Keratinocyte (primary cell): ENCODE measurements around the gene DPH5.

ENCODE experiments used
- EZH2 ChIP-seq: IDR thresholded peaks from one replicate; pipeline ENCODE4 v1.6.1; 2012; ENCODE audit warnings: inconsistent platforms, mild to moderate bottlenecking, low read length, moderate library complexity
- TF ChIP-seq, protein P1 (sequence below), 3 experiments: IDR thresholded peaks in 1 of 3; conservative IDR thresholded peaks in 1 of 3; optimal IDR thresholded peaks in 1 of 3; 2 replicates in 2 of 3; 3 replicates in 1 of 3; pipeline versions ENCODE3 to v1.5.1; 2011; ENCODE audit warnings: low read length in 3 of 3, mild to moderate bottlenecking in 3 of 3, moderate library complexity in 2 of 3, control low read depth in 1 of 3, inconsistent platforms in 1 of 3; ENCODE audit not compliant: insufficient read depth in 2 of 3; ENCODE audit errors: extremely low read depth in 1 of 3

DNA sequence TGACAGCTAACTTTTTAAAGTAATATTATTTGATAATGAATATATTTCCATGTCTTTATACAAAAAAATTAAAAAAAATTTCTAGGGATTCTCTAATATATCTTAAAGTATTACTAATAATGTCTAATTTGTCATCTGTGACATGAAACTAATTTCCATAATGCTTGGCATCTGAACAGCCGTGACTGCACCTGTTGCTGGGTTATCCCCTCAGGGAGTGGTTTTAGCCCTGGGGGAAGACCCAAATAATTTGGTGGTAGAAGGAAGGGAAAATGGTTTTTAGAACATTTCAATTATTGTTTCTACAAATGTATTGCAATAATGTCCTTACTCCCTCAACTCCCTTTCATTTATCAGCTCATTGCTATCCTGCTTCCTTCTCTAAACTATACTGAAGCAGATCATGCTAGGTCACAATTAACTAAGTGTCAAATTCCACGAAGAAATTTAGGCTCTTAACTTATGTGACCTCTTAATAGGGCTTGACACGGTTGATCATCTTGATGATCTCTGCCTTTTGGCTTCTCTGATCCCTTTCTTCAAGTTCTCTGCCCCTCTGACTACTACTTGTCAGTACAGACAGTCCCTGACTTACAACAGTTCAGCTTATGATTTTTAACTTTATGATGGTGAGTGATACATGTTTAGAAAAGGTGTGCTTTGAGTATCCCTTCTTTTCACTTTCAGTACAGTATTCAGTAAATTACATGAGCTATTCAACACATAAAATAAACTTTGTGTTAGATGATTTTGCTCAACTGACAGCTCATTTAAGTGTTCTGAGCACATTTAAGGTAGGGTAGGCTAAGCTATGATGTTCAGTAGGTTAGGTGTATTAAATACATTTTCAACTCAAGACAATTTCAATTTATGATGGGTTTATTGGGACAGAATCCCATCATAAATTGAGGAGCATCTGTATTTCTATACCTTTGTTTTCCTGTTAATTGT lies 26.4 kb upstream of the DPH5 start:
- TF ChIP-seq, protein P1, sequence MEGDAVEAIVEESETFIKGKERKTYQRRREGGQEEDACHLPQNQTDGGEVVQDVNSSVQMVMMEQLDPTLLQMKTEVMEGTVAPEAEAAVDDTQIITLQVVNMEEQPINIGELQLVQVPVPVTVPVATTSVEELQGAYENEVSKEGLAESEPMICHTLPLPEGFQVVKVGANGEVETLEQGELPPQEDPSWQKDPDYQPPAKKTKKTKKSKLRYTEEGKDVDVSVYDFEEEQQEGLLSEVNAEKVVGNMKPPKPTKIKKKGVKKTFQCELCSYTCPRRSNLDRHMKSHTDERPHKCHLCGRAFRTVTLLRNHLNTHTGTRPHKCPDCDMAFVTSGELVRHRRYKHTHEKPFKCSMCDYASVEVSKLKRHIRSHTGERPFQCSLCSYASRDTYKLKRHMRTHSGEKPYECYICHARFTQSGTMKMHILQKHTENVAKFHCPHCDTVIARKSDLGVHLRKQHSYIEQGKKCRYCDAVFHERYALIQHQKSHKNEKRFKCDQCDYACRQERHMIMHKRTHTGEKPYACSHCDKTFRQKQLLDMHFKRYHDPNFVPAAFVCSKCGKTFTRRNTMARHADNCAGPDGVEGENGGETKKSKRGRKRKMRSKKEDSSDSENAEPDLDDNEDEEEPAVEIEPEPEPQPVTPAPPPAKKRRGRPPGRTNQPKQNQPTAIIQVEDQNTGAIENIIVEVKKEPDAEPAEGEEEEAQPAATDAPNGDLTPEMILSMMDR (optimal IDR thresholded peaks at IDR 0.05 in 1 of 3, IDR thresholded peaks at IDR 0.05 in 1 of 3, conservative IDR thresholded peaks at IDR 0.05 in 1 of 3; ENCODE audit: extremely low read depth in 1 of 3, insufficient read depth in 2 of 3, low read length in 3 of 3) = no peak
- TF ChIP-seq EZH2 = no peak
